22Rv1 (cell line): ENCODE data around the gene ERMP1.

Experiments used
- H3K27ac ChIP-seq: fragments of 450-650 bp; 2 replicates; pipeline ENCODE4 v1.5.1; 2017
- CTCF ChIP-seq: fragments of 450-650 bp; IDR thresholded peaks from 2 replicates; pipeline ENCODE4 v1.5.1; 2017; ENCODE audit warnings: mild to moderate bottlenecking
- ZFX ChIP-seq: fragments of 450-650 bp; IDR thresholded peaks from 2 replicates; pipeline ENCODE4 v1.6.1; 2017; ENCODE audit warnings: antibody characterized with exemption, borderline replicate concordance

The ERMP1 gene

GRCh38 chr9:5853617-5854016 lies 20.7 kb upstream of the ERMP1 start:
- H3K27ac ChIP-seq, result no peak overlapping the region
- TF ChIP-seq ZFX (no peak), CTCF (no peak)

DNA sequence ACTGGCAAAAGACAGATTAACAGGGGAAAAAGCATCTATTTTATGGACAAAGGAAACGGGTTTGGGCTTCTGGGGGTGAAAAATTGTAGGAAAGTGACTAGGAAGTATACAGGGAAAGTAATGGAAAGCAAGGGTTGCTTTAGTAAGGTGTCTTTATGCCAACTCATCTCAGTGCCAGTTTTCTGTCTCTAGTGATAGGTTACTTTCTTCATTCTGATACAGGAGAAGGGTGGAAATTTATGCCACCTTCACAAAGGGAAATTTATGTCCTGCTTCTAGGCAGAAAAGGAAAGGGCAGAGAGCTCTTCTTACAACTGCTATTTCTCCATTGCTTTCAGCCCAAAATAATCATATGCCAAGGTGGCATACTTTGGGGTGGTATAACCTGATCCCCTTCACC lies 20.1 kb upstream of the ERMP1 start:
- TF ChIP-seq ZFX (no peak), CTCF (no peak)
- no peak overlapping the region for H3K27ac ChIP-seq

DNA sequence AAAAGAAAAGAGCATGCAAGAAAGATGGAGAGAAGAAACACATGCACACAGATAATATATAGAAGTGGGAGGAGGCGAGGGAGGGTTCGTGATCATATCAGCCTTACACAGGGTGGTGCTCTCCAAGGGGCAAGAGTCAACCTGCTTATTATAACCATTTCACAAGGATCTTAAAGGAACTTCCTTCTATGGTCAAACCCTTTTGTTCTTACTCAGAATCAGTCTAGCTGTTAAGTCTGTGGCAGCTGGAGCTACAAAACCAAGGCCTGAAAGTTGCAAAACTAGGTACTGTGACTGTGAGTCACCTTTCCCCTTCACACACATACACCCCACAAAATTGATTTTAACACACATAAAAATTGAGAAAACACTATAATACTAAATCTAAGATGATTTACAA lies 18.5 kb upstream of the ERMP1 start:
- no peak overlapping the region for H3K27ac ChIP-seq
- no peak for TF ChIP-seq CTCF
- TF ChIP-seq ZFX, result no peak

GRCh38 chr9:5850724-5851122 lies 17.8 kb upstream of the ERMP1 start:
- TF ChIP-seq ZFX (no peak), CTCF (no peak)
- no peak overlapping the region for H3K27ac ChIP-seq

GRCh38 chr9:5848372-5848882 lies 15.5 kb upstream of the ERMP1 start:
- TF ChIP-seq CTCF, result no peak
- no peak for TF ChIP-seq ZFX
- H3K27ac ChIP-seq, result no peak overlapping the region

DNA sequence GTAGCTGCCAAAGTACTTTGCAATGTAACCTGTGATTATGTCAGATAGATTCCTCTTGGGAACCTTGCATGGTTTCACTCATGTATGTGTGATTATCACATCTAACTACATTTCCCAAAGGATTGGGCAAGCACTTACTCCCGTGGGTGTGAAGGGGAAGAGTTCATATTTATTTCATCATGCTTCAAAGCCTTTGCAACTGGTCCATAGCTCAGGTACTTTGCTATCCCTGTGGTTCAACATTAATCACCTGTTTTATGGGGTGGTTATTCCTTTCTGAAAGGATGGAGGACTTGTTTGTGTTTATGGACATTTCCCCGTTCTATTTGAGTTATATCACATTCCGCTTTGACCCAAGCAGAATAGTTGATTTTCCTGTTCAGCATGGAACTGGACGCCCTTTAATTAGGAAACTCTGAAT lies 13.6 kb upstream of the ERMP1 start:
- TF ChIP-seq ZFX (no peak), CTCF (no peak)
- no peak overlapping the region for H3K27ac ChIP-seq

DNA sequence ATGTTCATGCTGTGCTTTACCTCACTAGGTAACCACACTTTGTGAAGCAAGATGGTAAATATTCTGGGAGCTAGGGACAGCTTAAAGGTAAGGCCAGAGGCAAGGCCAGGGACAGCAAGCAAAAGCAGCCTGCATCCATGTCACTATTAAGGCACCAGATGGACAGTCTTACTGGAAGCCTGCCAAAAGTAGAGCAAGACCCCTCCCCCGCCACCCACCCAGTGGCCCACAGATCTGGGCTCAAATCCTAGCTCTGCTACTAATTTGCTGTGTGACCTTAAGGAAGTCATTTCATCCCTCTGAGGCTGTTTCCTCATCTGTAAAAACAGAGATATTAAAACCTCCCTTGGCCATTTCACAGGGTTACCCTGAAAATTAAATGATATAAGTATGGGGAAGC lies 13.2 kb upstream of the ERMP1 start:
- H3K27ac ChIP-seq, result no peak overlapping the region
- TF ChIP-seq ZFX (no peak), CTCF (no peak)
